GM12878 (cell line): ENCODE results near the gene B3GAT1.

Experiments
- ASH2L ChIP-seq: fragments of 300-600, 200-600 bp; sonication (generic); IDR thresholded peaks from 2 replicates; pipeline ENCODE4 v1.6.1; 2017; ENCODE audit warnings: low read depth, mild to moderate bottlenecking, borderline replicate concordance
- DPF2 ChIP-seq: fragments of 450-650 bp; IDR thresholded peaks from 2 replicates; pipeline ENCODE4 v1.6.1; 2017; ENCODE audit warnings: mild to moderate bottlenecking
- EP300 ChIP-seq, 2 experiments: fragments of 150-350 bp in 1 of 2; IDR thresholded peaks; 2 replicates each; pipeline ENCODE4 v1.6.1; 2011 to 2012; ENCODE audit warnings: low read depth in 2 of 2, low read length in 2 of 2, borderline replicate concordance in 1 of 2, improper control_type of control experiment in 1 of 2, inconsistent platforms in 1 of 2; ENCODE audit not compliant: control insufficient read depth in 1 of 2
- NR2C2 ChIP-seq: IDR thresholded peaks from 2 replicates; pipeline ENCODE4 v1.6.1; 2011; ENCODE audit warnings: borderline replicate concordance, low read depth; ENCODE audit not compliant: control insufficient read depth, insufficient read length
- TF ChIP-seq, protein P1 (sequence below), 3 experiments: IDR thresholded peaks in 2 of 3; conservative IDR thresholded peaks in 1 of 3; 2 replicates each; pipeline ENCODE4 v1.5.1; 2011; ENCODE audit warnings: low read depth in 3 of 3, low read length in 3 of 3, mild to moderate bottlenecking in 3 of 3, control low read depth in 2 of 3, moderate library complexity in 2 of 3, inconsistent platforms in 1 of 3, mixed read lengths in 1 of 3; ENCODE audit not compliant: control insufficient read depth in 2 of 3, insufficient read depth in 1 of 3; ENCODE audit errors: extremely low read depth in 1 of 3

DNA sequence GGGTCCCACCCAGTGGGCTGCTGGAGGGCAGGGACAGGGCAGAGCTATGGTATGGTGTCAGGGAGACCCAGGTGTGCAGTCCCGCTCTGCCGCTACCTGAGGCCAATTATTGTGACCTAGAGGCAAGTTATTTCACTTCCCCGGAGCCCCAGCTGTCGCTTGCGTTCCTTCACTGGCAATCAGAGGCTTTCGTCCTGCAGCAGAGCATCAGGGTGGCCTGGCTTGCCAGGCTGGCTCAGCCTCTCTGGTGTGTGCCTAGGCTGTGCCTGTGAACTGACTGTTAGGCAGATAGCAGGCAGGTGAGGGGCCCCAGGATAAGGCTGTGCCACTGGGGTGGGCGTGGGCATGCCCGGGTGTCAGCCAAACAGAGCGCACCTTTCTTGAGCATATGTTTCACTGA is 48.9 kb downstream of the B3GAT1 start:
- TF ChIP-seq EP300 (IDR thresholded peaks at IDR 0.05; ENCODE audit: borderline replicate concordance in 1 of 2, control insufficient read depth in 1 of 2, low read depth in 2 of 2, low read length in 2 of 2) (no peak), ASH2L (no peak), DPF2 (no peak), NR2C2 (no peak)
- TF ChIP-seq, protein P1, sequence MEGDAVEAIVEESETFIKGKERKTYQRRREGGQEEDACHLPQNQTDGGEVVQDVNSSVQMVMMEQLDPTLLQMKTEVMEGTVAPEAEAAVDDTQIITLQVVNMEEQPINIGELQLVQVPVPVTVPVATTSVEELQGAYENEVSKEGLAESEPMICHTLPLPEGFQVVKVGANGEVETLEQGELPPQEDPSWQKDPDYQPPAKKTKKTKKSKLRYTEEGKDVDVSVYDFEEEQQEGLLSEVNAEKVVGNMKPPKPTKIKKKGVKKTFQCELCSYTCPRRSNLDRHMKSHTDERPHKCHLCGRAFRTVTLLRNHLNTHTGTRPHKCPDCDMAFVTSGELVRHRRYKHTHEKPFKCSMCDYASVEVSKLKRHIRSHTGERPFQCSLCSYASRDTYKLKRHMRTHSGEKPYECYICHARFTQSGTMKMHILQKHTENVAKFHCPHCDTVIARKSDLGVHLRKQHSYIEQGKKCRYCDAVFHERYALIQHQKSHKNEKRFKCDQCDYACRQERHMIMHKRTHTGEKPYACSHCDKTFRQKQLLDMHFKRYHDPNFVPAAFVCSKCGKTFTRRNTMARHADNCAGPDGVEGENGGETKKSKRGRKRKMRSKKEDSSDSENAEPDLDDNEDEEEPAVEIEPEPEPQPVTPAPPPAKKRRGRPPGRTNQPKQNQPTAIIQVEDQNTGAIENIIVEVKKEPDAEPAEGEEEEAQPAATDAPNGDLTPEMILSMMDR (IDR thresholded peaks at IDR 0.05 in 2 of 3, conservative IDR thresholded peaks at IDR 0.05 in 1 of 3; ENCODE audit: control insufficient read depth in 2 of 3, extremely low read depth in 1 of 3, insufficient read depth in 1 of 3, low read depth in 3 of 3, low read length in 3 of 3): no peak
